ENCODE data around the gene CBS.
"Not testable (repeated sequence)": the region's sequence is repeated elsewhere in the genome, so short reads cannot be mapped to it uniquely, and the experiment has no call there.

DNA sequence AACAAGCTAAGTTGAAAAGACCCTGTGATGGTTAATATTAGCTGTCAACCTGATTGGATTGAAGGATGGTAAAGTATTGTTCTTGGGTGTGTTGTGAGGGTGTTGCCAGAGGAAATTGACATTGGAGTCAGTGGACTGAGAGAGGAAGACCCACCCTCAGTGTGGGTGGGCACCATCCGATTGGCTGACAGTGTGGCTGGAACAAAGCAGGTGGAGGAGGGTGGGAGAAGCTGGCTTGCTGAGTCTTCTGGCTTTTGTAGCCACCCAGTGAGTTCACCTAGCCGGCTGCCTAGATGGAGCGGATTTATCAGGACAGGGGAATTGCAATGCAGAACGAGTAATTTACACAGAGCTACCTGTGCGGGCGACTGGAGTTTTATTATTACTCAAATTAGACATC, 38.8 kb upstream of the CBS start:
- TF ChIP-seq RARB (CRISPR knock-in tag; IDR thresholded peaks at IDR 0.05); ISL1 (CRISPR knock-in tag; IDR thresholded peaks at IDR 0.05); ZNF8 (CRISPR knock-in tag; IDR thresholded peaks at IDR 0.05); ZNF565 (CRISPR knock-in tag; conservative IDR thresholded peaks at IDR 0.05; ENCODE audit: low read depth); TOX (CRISPR knock-in tag; IDR thresholded peaks at IDR 0.05; ENCODE audit: borderline replicate concordance); ZFP3 (CRISPR knock-in tag; IDR thresholded peaks at IDR 0.05); PPARA (CRISPR knock-in tag; IDR thresholded peaks at IDR 0.05; ENCODE audit: borderline replicate concordance); ESRRG (CRISPR knock-in tag; IDR thresholded peaks at IDR 0.05): not testable (repeated sequence)
- TF ChIP-seq, protein P1, sequence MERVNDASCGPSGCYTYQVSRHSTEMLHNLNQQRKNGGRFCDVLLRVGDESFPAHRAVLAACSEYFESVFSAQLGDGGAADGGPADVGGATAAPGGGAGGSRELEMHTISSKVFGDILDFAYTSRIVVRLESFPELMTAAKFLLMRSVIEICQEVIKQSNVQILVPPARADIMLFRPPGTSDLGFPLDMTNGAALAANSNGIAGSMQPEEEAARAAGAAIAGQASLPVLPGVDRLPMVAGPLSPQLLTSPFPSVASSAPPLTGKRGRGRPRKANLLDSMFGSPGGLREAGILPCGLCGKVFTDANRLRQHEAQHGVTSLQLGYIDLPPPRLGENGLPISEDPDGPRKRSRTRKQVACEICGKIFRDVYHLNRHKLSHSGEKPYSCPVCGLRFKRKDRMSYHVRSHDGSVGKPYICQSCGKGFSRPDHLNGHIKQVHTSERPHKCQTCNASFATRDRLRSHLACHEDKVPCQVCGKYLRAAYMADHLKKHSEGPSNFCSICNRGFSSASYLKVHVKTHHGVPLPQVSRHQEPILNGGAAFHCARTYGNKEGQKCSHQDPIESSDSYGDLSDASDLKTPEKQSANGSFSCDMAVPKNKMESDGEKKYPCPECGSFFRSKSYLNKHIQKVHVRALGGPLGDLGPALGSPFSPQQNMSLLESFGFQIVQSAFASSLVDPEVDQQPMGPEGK (CRISPR knock-in tag; IDR thresholded peaks at IDR 0.05; ENCODE audit: borderline replicate concordance), result not testable (repeated sequence)
